Activated naive CD4-positive, alpha-beta T cell treated with anti-CD3 and anti-CD28 coated beads, Interleukin-2, amount 50 U/mL, for 72 hours (primary cell): ENCODE results near the gene ZNF446. TPM values are rescaled to one million over a fixed set of nuclear protein-coding genes. Genes with fewer than 3 reads are reported as not detected.
"Not testable (repeated sequence)": the region's sequence is repeated elsewhere in the genome, so short reads cannot be mapped to it uniquely, and the experiment has no call there.

Experiments used
- ATAC-seq, 2 donors: fragments of 150-1000 bp; cut with Tn5 transposase; 2 replicates each; pipeline ENCODE4 v1.10.0; 2021; ENCODE audit warnings: mild to moderate bottlenecking in 2 of 2, moderate library complexity in 2 of 2
- DNase-seq, 2 donors: peaks; one replicate each; pipeline ENCODE4 v3.0.0; 2021 to 2022; ENCODE audit warnings: low spot score in 2 of 2
- H3K27ac Mint-ChIP-seq, 2 donors: one replicate each; pipeline ENCODE4 v1.8.0; 2022; ENCODE audit warnings: mild to moderate bottlenecking in 2 of 2, mixed read lengths in 2 of 2
- H3K36me3 Mint-ChIP-seq, 2 donors: one replicate each; pipeline ENCODE4 v1.8.0; 2022; ENCODE audit warnings: mixed read lengths in 2 of 2
- H3K9me3 Mint-ChIP-seq, 2 donors: one replicate each; pipeline ENCODE4 v1.8.0; 2022; ENCODE audit warnings: mixed read lengths in 2 of 2
- total RNA-seq, 2 donors: library from RNA; stranded (reverse); gene quantifications; one replicate each; pipeline ENCODE4 v1.2.3, GENCODE V29; 2022

The ZNF446 gene
- total RNA-seq, 2 donors from 2014 or later, result 4.8 to 5.0 TPM

DNA sequence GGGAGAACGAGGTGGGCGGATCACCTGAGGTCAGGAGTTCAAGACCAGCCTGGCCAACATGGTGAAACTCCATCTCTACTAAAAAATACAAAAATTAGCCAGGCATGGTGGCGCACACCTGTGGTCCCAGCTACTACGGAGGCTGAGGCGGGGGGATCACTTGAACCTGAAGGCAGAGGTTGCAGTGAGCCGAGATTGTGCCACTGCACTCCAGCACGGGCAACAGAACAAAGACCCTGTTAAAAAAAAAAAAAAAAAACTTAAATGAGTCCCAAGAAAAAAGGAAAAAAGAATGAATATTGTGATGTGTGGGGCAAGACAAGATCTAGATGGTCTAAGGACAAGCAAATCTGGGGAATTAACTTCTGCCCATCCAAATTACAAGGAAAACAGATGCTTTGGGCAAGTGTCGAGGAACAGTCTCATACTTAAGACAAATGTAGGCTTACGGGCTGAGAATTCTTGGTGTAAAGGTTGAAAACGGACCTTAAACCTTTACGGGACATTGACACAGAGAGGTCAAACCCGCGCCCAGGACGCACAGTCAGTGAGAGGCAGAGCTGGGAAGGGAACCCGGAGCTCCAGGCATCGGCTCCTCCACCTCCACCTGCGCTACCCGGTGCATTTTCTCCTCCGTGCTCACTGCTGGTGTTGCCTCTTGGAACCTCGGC lies 9.9 kb upstream of the ZNF446 start:
- peak overlapping the region in 1 of 2 donors; percentile 83 for H3K27ac Mint-ChIP-seq
- peak; percentile 15 to 27 for ATAC-seq
- no peaks in the 10 kb centered on the region for H3K36me3 Mint-ChIP-seq
- H3K9me3 Mint-ChIP-seq, result no peaks in the 10 kb centered on the region
- no peak for DNase-seq

DNA sequence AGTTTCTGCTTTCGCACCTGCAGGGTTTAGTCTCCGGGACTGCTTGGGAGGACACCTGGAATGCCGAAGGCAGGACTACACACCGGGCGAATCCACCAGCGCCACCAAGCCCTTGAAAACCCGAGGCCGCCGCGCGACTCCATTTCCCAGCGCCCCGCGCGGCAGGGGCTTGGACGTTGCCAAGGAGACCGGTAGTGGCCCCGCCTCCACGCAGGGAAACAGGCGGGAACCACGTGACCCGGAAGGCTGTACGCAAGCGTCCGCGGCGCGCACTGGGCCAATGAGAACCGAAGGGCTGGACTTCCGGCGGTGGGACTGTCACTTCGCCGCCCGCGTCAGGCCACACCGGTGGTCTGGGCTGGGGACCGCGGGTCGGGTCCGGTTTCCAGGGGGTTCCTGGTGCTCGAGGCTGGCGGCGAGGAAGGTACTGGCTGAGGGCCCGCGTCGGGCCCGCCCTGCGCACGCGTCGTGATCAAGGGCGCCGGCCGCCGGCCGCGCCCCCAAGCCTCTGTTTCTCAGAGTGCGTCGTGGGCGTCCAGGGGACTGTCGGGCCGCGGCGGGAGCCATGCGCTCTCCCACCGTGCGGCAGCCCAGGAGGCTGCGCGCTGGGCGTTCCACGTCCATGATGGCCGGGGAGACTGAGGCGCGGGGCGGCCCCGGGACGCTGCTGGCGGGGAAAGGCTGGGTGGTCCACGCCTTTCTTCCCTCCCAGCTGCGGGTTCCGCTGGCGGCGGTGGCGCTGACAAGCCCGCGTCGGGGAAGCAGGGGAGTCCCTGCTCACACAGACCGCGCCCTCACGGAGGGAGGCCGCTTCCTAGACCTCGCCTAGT lies 9.2 kb upstream of the ZNF446 start, which contains the start of gene ZNF324:
Gene ZNF324 (plus strand): TSS at position 321 of the 830 bp plus-strand sequence. CDS start 2,106 bp downstream, outside the sequence.
- Mint-ChIP-seq H3K27ac (peak within 1 kb of the TSS; percentile 83 to 94), H3K9me3 (no peaks in the 10 kb centered on the region), H3K36me3 (no peaks in the 10 kb centered on the region)
- peak; percentile 99 for ATAC-seq
- DNase-seq, result peak; percentile 97

- Mint-ChIP-seq H3K27ac (peak overlapping the region; percentile 83 to 94), H3K36me3 (no peaks in the 10 kb centered on the region), H3K9me3 (no peaks in the 10 kb centered on the region)
- no peak for ATAC-seq
- peak in 1 of 2 donors; percentile 52 for DNase-seq
Observed at GRCh38 chr19:58468216-58468839, 7.8 kb upstream of the ZNF446 start.

DNA sequence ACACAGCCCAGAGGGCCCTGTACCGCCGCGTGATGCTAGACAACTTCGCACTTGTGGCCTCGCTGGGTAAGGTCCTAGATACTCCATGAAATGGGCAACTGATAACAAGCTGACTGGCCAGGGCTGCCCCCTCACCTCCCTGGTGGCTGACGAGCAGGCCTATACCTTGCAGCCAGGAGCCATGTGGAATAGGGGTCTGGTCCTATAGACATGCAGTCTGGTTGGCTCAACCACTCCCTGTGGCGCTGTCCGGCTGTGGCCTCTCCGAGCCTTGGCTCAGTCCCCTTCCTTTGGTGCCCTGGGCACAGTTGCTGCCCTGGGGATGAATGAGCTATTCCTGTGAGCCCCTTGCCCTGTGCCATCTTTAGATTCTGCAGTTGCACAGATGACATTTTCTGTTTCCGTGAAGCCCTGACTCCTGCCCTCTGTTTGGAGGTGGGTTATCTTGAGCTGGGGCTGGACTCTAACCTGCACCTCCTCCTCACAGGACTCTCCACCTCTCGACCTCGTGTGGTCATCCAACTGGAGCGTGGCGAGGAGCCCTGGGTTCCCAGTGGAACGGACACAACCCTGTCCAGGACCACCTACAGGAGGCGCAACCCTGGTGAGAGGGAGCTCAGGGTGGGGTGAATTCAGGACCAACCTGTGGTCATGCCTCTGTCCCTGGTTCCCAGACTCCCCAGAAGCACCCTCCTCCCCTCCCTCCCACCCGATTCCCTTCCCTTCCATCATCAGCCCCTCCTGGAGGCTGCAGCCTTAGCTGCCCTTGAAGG lies 6.7 kb upstream of the ZNF446 start:
- H3K9me3 Mint-ChIP-seq, result no peaks in the 10 kb centered on the region
- DNase-seq (no peak), ATAC-seq (no peak)
- H3K36me3 Mint-ChIP-seq, result no peaks in the 10 kb centered on the region
- peak overlapping the region; percentile 22 to 83 for H3K27ac Mint-ChIP-seq

DNA sequence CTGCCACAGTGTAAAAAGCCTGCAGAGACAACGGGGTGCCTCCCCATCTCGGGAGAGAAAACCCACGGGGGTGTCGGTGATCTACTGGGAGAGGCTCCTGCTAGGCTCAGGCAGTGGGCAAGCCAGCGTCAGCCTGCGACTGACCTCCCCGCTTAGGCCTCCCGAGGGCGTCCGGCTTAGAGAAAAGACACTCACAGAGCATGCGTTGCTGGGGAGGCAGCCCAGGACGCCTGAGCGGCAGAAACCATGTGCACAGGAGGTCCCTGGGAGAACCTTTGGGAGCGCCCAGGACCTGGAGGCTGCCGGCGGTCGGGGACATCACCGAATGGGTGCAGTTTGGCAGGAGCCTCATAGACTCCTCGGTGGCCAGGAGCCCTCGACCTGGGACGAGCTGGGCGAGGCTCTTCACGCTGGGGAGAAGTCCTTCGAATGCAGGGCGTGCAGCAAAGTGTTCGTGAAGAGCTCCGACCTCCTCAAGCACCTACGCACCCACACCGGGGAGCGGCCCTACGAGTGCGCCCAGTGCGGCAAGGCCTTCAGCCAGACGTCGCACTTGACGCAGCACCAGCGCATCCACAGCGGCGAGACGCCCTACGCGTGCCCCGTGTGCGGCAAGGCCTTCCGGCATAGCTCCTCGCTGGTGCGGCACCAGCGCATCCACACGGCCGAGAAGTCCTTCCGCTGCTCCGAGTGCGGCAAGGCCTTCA lies 5.2 kb upstream of the ZNF446 start:
- H3K27ac Mint-ChIP-seq, H3K9me3 Mint-ChIP-seq, H3K36me3 Mint-ChIP-seq, DNase-seq, ATAC-seq: not testable (repeated sequence)

GRCh38 chr19:58471736-58472135 lies 4.4 kb upstream of the ZNF446 start:
- DNase-seq (no peak), ATAC-seq (no peak)
- Mint-ChIP-seq H3K9me3 (no peaks in the 10 kb centered on the region), H3K27ac (no peak overlapping the region), H3K36me3 (no peaks in the 10 kb centered on the region)

- Mint-ChIP-seq H3K27ac (peak overlapping the region in 1 of 2 donors; percentile 39), H3K9me3 (no peaks in the 10 kb centered on the region)
- ATAC-seq, result no peak
Observed at GRCh38 chr19:58473775-58474174, 2.4 kb upstream of the ZNF446 start.

GRCh38 chr19:58474291-58474996 lies 1.7 kb upstream of the ZNF446 start:
- Mint-ChIP-seq H3K36me3 (no peaks in the 10 kb centered on the region), H3K9me3 (no peaks in the 10 kb centered on the region), H3K27ac (peak overlapping the region; percentile 61 to 77)
- no peak for ATAC-seq
- no peak for DNase-seq

More at GRCh38 chr19:58473775-58474174, 2.4 kb upstream of the ZNF446 start:
- no peak for DNase-seq
- no peaks in the 10 kb centered on the region for H3K36me3 Mint-ChIP-seq

DNA sequence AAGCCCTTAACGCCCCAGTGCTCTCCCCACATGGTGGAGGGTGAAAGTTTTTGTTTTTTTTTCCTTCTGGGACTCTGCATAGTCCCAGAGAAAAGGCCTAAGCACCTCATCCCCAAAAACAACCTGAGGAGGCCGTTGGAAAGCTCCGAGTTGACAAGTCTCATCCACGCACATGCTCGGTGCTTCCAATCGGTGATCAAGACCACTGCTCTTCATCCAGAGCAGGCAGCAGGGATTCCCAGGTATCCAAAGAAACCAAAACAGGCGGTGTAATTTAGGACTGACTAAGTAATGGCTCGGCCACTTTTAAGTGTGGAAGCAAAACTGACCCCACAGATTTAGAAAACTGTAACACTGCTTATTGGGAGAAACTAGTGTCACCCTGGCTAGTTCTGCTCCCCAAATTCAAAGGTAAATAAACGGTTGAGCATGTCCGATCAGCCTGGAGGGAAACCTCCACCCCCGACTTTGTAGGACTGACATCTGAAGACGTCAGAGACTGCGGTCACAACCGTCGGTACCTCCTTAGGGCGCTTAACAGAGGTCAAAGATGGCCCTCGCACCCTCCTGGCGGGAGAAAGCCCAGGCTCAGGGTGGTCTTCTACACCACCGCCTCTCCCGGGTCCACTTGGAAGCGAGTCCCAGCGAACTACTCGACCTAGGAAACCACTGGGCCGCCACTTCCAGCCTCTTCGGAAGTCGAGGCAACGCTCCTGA lies 997 bp upstream of the ZNF446 start:
- ATAC-seq (peak; percentile 6 to 17), DNase-seq (no peak)
- H3K9me3 Mint-ChIP-seq, result no peaks in the 10 kb centered on the region
- peak overlapping the region; percentile 77 to 97 for H3K27ac Mint-ChIP-seq
- no peaks in the 10 kb centered on the region for H3K36me3 Mint-ChIP-seq

- no peaks in the 10 kb centered on the region for H3K36me3 Mint-ChIP-seq
- peak overlapping the region; percentile 77 to 93 for H3K27ac Mint-ChIP-seq
- ATAC-seq (no peak), DNase-seq (no peak)
- no peaks in the 10 kb centered on the region for H3K9me3 Mint-ChIP-seq
Observed at GRCh38 chr19:58476498-58477015, 405 bp downstream of the ZNF446 start.

- Mint-ChIP-seq H3K27ac (peak overlapping the region; percentile 77 to 93), H3K36me3 (no peaks in the 10 kb centered on the region), H3K9me3 (no peaks in the 10 kb centered on the region)
- ATAC-seq, result no peak
- no peak for DNase-seq
Observed at GRCh38 chr19:58477130-58477529, 978 bp downstream of the ZNF446 start.

GRCh38 chr19:58477871-58478270 lies 1.7 kb downstream of the ZNF446 start:
- no peak for DNase-seq
- no peak for ATAC-seq
- Mint-ChIP-seq H3K27ac (peak overlapping the region; percentile 77 to 93), H3K36me3 (no peaks in the 10 kb centered on the region), H3K9me3 (no peaks in the 10 kb centered on the region)

DNA sequence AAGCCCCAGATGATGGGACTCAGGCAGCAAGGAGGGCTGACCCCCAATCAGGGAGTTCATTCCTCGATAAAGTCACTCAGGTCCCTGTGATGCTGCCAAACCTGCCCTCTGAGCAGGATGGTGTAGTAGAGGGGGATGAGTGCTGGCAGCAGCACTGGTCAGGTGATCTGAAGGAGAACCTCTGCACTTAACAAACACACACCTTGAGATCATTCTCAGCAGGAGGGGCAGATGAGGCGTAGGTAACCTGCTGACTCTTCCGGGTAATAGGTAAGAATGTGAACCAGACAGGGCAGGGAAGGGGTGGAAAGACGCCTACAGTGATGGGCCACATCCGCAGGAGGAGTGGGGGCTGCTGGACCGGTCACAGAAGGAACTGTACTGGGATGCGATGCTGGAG lies 3.2 kb downstream of the ZNF446 start:
- DNase-seq (no peak), ATAC-seq (no peak)
- Mint-ChIP-seq H3K27ac (peak overlapping the region; percentile 6 to 77), H3K9me3 (no peaks in the 10 kb centered on the region), H3K36me3 (no peaks in the 10 kb centered on the region)

DNA sequence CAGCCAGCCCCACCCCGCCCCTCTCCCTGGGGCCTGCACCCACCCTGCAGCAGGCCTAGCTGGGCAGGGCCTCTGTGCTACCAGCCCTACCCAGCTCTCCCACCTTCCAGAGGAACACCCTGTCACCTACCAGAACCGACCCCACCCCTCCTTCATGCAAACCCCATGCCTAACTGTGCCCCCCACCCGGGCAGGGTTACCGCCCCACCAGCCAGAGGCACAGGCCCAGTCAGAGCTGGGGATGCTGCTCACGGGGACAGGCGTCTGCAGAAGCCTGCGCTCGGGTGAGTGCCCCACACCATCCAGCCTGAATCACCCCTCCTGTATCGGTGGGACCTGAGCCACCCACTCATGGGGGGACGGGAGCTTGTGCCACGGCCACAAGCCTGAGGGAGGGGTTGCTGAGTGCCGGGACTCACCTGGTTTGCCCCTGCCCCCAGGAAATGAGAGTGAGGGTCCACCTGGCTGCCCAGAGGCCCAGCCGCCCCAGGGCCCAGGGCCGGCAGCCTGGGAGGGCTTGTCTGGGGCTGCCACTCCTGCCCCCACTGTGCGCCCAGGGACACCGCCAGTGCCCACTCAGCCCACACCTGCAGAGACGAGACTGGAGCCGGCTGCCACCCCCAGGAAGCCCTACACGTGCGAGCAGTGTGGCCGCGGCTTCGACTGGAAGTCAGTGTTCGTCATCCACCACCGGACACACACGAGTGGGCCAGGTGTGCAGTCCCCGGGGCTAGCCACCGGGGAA lies 3.8 kb downstream of the ZNF446 start:
- H3K36me3 Mint-ChIP-seq, result no peaks in the 10 kb centered on the region
- DNase-seq, result no peak
- no peak overlapping the region for H3K27ac Mint-ChIP-seq
- no peak for ATAC-seq
- no peaks in the 10 kb centered on the region for H3K9me3 Mint-ChIP-seq
